SW480 (cell line): ENCODE results near the gene MTSS2.

Experiments used
- DNase-seq: peaks from one replicate; pipeline ENCODE4 v3.0.0-alpha.2; 2016; ENCODE audit warnings: low spot score

Gene MTSS2

DNA sequence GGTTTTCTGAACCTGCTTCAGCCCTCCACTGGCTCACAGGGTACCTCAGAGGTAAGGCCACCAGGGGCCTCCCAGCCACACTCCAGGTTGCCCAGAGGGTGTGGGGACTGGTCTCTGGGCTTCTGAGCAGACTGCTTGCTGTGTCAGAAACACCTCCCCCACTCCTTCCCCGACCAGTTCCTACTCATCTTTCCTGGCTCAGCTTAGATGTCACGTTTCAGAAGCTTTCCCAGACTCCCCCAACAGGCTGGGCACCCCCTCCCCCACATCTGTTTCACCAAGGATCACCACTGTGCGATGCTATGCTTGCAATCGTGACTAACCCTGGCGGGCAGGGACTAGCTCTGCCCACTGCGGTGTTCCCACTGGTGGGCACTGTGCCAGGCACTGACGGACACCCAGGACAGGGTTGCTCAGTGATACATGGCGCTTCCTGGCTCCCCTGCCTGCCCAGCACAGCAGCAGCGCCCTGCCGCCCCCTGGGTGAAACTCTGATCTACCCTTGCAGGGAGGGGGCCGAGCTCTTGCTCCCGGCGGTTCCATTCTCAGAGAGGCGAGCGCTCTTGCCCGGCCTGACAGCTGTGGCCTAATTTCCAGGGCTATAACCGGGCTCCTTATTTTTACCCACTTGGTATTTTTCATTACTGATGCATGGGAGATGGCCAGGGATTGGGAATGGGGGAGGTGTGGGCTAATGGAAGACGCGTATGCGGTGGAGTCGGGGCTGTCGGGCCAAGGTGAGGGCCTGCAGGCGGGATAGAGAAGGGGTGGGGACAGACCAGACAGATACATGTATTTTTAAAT is 29.4 kb upstream of the MTSS2 start:
- DNase-seq: no peak

DNA sequence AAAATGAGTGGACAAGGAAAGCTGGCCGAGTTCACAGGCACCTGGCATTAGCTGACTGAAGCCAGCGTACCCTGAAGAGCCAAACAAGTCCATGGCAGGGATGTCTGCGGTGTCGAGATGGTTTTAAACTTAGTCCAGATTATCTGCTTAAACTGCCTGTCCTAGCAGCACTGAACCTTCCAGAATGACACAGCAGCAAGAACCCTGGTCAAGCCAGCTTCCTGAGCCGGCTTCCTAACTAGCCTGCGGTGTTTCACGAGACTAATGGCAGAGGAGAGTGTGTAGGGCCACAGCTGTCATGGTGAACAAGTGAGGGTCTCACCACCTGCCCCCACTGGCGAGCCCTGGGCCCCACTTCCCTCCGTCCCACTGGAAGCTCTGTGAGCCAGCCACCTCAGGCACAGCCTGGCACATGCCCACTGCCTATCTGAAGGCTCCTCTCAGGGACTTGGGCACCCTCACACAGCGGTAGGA is 28.8 kb upstream of the MTSS2 start:
- DNase-seq: no peak

DNA sequence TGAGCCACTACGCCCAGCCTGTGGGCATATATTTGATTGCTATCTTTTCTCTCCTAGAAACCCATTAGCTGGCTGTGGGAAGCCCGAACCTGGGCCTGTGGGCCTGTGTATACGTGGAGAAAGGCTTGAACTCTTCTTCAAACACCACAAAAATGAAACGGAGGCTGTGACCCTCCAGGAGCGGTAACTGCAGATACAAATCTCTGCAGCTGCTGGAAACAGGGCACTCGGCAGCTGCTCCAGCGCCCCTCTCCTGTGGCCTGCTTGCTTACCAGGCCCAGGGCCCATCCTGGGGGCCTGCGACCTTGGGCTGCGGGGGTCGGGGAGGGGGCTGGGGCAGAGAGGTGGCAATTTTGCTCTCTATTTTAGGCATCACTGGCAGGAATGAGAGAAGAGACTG is 28.0 kb upstream of the MTSS2 start:
- no peak for DNase-seq

DNA sequence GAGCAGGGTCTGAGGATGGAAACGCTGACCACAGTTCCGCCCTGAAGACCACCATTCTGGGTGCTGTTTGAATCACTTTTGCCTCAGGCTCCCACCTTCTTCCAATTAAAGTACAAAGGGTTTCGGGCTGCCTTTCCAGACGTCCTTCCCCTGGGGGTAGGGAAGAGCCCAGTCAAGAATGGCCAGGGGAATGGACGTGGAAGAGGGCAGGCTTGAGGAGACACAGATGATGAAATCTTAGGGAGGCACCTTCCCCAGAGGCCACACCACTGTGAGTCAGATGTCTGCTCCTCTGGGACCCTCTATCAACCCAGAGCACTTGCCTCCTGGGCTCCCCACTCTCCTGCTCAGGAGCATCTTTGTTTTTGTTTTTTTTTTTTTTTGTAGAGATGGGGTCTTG is 27.5 kb upstream of the MTSS2 start:
- no peak for DNase-seq

DNA sequence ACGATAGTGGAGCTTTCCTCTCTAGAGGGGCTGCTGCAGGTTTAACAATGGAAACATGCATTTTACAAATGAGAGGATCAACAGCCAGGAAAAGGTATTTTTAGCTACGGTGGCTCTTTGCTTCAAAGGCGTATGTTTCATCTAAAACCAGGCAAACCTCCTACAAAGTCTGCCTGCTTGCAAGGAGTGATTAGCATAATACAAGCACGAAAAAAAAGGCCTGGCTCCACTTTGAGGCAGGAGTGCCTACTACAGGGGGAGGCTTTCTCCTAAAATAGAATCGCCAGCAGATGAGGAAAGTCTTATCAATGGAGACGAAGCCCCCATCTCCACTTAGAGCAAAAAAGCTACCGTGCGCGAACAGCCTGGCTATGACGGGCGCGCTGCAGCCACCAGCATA is 27.1 kb upstream of the MTSS2 start:
- no peak for DNase-seq

DNA sequence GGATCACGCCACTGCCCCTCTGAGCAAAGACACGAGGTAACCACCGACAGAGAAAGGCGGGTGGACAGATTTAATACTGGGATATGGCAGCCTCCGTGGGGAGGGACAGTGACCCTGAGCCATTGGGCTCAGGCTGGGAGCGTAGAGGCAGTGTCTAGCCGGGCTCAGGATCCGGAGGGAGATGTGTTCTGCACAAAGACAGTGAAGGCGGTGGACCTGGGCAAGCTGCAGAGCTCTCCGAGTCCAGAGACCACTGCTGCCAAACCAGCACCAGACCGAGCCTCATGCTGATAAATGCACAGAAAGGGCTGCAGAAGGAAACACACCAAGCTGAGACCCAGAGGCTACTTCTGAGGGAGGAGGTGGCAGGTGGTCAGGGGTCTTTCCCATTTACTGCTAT is 26.5 kb upstream of the MTSS2 start:
- DNase-seq: no peak

DNA sequence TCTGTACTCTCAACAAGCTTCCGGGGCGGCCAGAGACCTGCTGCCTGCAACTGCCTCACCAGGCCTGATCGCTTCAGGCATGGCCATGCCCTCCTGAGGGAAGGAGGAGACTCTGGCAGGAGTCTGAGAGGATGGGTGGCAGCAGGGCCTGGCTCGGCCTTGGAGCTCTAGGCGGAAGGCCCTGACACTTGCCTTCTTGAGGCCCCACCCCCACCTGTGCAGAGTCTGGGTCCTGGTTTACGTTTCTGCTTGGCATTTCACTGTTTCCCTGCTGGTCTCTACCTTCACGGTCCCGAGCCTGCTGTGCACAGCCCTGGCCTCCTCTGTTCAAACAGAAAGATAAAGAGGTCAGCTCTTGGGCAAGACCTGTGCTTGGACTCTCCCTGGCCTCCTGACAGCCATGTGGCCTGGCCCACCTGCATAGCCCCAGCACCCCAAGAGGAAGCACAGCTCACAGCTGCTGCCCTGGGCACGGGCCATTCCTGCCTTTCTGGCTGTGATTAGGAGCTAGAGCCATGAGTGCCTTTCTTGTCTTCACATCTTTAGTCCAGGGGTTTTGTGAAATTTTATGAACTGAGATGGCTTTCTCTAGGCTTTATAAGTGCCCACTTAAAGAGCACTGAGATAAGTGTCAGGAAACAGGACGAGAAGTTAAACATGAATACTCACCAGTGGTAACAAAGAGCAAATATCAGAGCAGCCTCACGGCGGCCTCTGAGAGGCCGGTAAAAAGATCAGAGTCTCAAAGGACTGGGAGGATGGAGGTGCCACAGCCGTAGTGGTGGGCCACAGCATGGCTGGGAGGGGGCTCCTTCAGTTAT is 25.6 kb upstream of the MTSS2 start:
- DNase-seq: no peak

DNA sequence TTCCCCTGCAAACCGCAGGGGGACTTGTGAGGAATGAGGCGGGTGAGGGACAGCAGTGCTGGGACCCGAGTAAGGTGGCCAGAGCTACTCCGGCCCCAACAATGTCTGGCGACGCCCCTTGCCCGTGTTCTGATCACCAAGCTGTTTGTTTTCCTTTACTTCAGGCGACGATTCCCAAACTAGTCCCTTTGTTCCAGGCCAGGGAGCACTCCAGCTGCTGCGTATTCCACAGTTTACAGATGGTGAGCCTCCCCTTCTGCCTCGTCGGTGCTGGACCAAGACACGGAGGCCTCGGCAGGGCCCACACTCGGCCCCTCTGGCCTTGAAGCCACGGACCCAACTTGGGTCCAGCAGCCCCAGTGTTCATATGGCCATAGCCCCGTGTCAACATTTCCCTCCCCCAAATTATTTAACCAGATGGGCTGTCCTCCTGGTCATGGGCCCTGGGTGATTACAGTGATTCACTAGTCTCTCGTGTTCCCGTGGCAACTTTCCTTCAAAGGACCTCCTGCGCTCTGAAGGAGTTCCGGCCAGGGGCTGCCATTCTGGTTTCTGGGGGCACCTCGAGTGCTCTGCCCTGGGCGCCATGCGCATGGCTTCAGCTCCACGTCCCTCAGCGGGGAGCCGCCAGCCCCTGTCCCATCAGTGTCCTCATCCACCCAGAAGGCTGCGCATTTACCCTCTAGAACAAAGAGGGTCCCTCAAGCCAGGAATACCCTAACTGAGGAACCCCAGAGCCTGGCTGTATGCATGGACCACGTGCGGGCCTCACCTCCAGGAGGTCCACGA is 24.8 kb upstream of the MTSS2 start:
- no peak for DNase-seq

DNA sequence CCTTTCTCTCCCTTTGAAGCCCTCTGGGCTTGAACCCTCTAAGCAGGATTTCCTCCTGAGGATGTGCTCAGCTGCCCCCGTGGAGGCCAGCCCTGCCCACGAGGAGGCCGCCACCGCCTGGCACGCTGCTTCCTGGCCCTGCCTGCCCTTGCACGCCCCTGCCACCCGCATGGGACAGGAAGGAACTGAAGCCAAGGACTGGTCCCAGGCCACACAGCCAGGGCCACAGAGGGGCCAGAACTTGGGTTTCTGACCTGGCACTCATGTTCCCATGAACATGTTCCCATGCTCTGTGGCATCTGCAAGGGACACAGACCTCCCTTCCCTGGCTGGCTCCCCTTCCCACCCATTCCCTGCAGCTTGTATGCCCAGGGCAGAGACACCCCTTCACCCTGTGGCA is 24.1 kb upstream of the MTSS2 start:
- no peak for DNase-seq

DNA sequence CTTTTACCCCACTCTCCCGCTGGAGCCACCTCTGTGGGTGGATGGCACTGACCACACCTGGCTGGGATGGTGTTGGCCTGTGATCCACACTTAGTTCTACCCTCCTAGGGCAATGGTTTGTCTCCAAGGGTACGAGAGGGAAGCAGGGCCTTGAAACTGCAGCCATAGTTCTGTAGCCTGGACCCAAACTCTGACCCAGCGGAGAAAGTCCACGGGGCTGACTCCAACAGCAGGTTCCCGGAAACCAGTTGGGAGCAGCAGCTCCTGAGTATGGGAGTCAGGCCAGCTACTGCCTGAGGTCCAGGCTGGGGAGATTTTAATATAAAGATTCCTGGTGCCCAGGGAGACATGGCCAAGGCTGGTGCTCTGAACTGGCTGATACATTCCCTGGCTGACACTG is 23.6 kb upstream of the MTSS2 start:
- DNase-seq: no peak

DNA sequence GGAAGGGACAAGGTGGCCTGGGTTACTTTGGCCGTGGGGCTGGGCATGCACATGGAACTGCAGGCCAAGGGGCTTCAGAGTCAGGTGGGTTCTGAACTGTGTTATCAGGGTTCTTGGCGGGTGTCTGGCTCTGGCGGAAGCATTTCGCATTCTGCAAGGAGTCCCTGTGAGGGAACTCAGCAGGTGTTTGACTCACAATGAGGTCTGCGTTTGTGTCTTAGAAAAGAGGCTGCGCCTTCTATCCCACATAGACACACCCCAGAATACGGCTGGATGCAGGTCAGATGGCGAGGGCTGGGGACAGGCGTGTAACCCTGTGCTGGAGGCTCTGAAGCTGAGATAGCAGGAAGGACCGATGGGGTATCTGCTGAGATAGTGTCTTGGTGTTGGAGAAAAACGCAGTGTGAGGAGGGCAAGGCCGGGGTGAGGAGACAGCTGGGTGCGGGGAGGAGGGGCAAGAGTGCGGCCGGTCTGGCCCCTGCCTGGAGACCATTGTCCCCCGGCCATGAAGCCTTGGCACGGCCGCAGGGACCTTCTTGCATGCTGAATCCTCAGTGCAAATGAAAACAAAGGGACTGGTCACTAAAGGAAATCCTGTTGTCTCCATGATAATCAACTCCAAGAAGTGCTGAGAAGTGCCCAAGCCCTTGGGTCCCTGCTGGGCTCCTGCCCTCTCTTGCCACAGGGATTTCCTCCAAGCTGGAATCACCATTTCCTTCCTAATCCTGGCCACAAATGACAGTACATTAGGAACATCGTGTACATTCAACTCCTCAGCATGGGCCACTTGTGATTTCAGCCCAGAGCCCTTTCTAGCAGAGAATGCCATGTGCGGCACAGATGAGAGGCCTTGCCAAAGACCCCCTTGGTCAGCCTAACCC is 22.8 kb upstream of the MTSS2 start:
- DNase-seq: no peak

DNA sequence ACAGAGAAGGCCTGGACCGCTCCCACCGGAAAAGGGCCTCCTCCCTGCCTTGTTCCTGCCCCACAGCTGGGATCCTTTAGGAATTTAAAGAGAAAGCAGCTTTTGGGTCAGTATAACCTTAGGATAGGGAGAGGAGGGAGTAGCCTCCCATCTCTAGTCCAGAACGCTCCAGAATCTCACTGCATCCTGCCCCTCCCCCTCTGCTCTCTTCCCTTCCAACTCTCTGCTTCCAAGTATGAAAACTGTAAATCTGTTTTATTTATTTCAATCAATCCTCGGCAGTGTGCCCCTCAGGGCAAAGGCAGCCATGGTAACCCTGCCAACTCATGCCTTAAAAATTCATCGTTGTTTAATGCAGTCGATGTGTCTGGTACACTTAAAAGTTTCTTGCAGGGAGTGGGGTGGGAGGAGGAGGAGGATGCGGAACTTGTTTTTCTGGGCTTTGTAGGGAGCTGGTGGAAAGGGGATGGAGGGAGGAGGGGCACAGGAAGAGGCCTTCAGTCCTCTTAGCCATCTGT is 21.2 kb upstream of the MTSS2 start:
- no peak for DNase-seq

DNA sequence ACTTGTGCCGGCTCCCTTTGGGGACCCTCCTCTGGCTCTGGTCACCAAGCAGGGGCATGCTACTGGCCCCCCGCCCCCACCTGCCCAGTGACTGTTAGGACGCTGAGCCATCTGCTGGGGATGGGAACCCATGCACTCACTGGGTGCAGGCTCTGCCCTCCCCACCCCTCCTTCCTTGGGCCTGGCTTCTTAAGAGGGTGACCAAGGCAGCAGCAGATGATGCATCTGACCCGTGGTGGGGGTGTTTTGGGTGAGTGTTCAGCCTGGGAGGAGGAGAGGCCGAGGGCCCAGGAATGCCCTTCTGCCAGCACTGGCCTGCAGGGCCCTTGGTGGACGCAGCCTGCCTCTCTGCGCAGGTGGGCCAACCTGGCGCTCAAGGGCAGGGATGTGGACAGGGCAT is 19.2 kb upstream of the MTSS2 start:
- DNase-seq: no peak

DNA sequence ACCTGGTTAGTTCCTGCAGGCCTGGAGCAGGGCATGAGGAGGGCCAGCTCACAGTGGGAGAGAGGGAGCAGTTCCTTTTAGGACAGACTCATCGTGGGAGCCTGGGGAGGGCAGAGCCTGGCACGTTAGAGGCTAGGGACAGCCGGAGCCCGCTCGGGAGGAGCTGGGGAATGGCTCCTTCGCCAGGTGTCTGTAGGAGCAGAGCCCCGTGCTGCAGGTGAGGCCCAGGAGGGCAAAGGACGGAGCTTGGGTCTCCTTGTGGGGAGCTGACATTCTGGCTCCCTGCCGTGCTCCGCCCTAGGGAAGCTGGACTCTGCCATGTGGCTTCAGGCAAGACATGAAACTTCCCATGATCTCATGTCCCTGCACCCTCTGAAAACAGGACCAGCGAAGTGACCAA is 18.7 kb upstream of the MTSS2 start:
- no peak for DNase-seq

DNA sequence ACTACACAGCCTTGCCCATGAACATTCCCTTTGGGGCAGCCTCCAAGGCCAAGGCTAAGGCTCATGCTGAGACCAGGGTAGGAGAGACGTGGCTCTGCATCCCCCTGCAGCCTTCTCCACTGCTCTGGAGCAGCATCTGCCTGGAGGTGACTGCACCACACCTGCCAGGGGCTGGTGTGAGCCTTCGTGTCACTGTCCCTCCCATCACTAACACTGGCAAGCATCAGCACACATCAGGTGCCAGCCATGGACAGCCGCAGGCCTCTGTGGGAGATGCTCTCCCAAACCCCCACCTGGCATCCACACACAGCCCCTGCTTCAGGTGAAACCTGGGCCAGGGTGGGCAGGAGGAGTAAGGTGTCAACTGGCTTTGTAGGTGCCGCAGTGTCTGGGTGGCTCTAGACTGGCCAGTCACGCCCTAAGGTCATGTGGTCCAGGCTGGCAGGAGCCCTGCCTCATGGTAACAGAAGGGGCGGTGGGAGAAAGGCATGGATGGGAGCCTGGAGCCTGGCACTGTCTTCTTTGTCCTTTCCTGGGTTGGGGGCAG is 18.1 kb upstream of the MTSS2 start:
- no peak for DNase-seq

DNA sequence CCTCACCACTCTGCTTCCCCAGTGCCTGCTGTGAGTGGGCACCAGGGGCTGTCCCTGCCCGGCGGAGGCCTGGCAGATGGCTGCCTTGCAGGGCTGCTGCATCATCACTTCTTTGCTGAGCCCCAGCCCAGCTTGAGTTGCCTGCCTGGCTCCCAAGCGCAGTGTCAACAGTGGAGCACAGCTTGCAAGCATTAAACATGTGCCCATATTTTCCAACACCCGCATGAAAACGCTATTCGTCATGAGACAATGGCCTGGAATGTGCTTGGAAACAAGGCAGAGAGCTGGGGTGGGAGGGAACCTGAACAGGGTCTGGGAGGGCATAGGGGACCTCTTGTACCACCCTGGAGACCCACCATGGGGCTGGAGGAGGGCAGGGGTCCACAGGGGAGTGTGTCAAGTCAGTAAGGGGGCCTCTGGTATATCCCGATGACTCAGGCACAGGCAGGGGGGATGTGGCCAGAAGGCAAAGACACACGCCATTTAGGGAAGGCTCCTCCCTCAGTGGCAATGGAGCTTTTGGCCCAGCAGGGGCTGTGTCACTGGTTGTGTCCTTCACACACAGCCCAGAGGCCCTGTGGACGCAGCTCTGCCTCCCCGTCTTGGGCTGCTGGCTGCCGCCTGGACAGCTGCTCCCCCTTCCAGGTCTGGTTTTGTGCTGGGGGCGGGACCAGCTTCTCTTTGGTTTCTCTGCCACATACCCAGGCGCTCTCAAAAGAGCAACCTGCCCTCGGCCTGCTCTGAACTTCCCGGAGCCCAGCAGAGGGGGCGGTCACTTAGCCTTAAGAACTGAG is 17.4 kb upstream of the MTSS2 start:
- DNase-seq: no peak

DNA sequence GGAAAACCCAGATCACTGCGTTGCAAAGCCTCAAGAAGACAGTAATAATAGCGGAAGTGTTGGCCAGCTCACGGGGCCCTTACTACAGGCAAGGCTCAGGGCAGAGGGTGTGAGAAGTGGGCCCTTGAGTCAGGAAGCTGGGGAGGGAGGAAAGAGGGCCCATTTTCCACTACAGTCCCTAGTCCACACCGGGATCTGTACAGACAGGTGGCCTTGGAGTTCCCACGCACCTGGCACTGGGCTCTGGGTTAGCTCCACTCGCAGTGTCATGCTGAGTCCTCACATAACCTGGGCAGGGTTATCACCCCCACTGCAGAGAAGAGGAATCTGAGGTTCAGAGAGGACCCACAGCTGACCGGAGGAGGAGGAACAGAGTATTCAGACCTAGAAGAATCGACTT is 16.8 kb upstream of the MTSS2 start:
- DNase-seq: no peak

DNA sequence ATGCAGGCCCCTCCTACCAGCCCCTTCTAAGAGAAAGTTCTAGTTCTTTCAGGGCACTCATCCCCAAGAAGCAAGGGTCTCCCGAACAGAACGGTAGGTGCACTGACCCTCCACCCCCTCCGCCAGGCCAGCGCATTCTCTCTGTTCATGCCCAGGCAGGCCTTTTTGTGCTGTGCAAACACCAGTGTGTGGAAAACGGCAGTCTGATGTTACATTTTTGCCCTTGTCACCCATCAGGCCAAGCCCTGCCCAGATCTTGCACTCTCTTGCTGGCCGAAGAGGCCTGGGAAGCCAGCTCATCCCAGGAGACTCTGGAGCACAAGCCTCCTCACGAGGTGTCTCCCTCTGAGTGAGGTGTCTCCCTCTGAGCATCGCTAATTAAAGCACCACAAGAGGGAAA is 16.1 kb upstream of the MTSS2 start:
- DNase-seq: no peak

DNA sequence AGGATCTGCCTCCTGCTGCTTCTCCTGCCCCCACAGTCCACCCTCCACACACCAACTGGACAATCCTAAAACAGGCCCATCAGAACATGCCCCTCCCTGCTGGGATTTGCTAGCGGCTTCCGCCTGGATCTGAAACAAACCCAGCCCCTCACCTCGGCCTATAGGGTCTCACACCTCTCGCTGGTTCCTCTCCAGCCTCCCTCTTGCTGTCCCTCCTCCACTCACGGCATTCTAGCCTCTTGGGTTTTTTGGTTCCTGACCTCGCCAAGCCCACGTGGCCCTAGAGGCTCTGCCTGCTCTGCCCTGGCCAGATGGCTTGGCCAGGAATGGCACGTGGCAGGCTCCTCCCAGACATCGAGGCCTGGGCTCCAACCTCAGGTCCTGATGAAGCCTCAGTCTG is 15.7 kb upstream of the MTSS2 start:
- DNase-seq: no peak

DNA sequence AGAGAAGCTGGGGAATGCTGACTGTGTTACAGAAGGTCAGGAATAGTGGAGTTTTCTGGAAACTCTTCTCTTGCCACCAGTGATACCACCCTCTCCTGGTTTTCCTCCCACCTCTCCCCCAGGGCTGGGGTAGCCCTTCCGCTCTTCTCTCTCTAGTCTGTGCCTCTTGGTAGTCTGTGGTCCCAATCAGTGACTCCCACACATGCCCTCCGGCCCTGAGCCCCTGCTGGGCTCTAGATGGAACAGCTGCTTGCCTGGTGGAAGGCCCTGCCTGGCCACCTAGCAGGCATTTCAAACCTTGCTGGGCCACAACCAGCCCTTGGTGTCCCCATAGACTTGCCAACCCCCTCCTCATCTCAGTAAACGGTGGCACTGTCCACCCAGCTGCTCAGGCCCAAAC is 15.2 kb upstream of the MTSS2 start:
- no peak for DNase-seq
